ENCODE results near the gene CLDN18.

CLDN18 gene

DNA sequence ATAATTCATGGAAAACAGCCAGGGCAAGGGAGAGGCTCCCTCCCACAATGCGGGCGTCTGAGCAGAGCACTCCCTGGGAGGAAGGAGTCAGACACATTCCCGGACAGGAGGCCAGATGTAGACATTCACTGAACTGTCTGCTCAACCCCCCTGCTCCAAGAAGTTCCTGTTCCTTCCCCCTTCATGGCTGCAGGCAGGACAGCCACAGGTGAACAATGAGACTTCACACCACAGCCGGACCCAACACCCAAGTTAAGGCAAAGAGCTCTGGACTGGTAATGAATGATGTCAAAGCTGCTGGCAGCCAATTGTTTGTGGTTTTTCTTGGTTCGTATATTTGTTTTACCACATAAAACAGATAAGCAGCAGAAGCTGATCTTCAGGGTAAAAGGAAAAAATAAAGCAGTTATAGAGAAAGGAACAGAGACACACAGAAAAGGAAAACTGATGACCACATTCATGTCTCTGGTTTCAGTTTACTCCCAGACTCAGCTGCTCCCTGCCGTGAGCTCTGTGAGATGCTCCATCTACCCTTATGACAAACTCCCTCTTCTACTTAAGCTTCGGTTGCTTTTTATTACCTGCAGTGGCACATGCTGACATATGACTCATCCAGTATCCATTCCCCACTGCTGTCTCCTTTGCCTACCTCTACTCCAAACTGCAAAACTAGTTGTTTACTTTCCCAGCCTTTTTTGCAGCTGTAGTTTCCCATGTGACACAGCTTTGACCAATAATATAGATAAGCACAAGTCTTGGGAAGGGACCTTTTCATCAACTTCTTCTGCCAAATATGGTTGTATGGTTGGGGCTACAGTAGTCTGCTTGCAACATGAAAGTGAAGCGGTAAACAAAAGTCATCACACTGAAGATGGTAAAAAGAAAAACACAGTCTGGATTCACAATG is 72.4 kb downstream of the CLDN18 start:
- Histone ChIP-seq H3K9me3 (ENCODE audit: insufficient read depth, low read depth, low read length) (no peaks in the 10 kb centered on the region), H3K27me3 (ENCODE audit: insufficient read depth, low read length) (no peaks in the 10 kb centered on the region), H3K4me1 (ENCODE audit: insufficient read depth, low read length) (peaks cover 21% of the 10 kb centered on the region; the same call in 1 of the 2 replicates), H3K4me3 (ENCODE audit: low read length) (no peak overlapping the region), H3K27ac (ENCODE audit: low read depth, low read length) (no peak overlapping the region), H3K9ac (ENCODE audit: low read depth, low read length) (no peak overlapping the region), H3K36me3 (ENCODE audit: insufficient read depth, low read length) (peaks cover 65% of the 10 kb centered on the region)
- 84% methylated on average over 8 of the region's 8 CpGs for WGBS

GRCh38 chr3:138082992-138083386 is 73.0 kb downstream of the CLDN18 start:
- no peak overlapping the region for H3K4me3 ChIP-seq (ENCODE audit: low read length)
- H3K27ac ChIP-seq (ENCODE audit: low read depth, low read length): no peak overlapping the region
- H3K9me3 ChIP-seq (ENCODE audit: insufficient read depth, low read depth, low read length): no peaks in the 10 kb centered on the region
- H3K36me3 ChIP-seq (ENCODE audit: insufficient read depth, low read length): peaks cover 66% of the 10 kb centered on the region
- H3K27me3 ChIP-seq (ENCODE audit: insufficient read depth, low read length): no peaks in the 10 kb centered on the region
- H3K4me1 ChIP-seq (ENCODE audit: insufficient read depth, low read length): peaks cover 21% of the 10 kb centered on the region; the same call in 1 of the 2 replicates
- no peak overlapping the region for H3K9ac ChIP-seq (ENCODE audit: low read depth, low read length)
